ENCODE results near the gene NHS.

Gene NHS

DNA sequence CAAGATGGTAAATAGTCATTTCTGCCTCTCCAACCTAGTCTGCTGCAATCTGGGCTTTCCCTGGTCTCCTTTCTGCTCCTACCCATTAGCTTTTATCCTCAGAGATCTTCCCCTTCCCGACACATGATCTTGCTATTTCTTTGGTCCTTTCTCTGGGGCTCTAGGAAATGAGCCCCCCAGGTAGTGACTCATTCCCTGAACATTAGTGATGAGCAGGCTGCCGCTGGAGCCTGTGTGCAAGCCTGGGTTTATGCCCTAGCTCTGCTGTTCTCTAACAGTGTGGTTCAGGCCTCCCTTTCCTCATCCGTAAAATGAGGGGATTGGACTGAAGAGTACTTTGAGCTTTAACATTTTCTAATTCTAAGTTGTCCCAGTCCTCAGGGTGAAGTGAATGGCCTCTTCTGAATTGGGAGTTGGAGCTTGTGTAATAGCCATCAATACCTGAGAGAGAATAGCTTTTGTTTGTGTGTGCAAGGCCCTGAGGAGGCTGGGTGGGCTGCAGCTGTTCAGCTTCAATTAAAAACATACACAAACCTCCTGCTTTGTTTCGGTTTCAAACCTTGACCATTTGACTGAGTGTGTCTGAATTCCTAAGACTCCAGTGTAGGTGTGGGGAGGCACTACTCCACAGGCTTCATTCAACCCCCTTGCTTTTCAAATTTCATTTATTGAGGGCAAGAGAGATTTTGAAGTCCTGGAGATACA lies 246.7 kb downstream of the NHS start:
- no peak for TF ChIP-seq POLR2A (IDR thresholded peaks at IDR 0.05; ENCODE audit: low read depth, low read length)
- DNase-seq (ENCODE audit: insufficient read length, low spot score): no peak
- no peak for FAIRE-seq

DNA sequence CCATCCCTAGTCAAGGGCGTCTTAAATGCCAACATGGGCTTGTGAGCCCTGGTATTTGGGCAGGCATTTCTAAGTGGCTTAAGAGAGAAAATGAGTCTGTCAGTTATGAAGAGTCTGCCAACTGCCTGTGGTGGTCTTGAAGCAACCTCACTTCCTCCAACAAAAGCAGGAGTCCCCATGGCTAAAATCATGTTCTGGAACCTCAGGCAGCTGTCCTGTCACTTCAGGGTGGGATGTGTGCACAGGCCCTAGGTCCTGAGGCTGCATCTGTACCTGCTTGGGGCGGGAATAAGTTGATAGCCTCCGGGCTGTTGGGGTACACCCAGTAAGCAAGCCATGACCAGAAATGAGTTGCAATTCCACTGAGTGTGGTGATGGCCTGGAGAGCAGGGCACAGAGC lies 247.3 kb downstream of the NHS start:
- no peak for TF ChIP-seq POLR2A (IDR thresholded peaks at IDR 0.05; ENCODE audit: low read depth, low read length)
- FAIRE-seq (no peak), DNase-seq (ENCODE audit: insufficient read length, low spot score) (no peak)

DNA sequence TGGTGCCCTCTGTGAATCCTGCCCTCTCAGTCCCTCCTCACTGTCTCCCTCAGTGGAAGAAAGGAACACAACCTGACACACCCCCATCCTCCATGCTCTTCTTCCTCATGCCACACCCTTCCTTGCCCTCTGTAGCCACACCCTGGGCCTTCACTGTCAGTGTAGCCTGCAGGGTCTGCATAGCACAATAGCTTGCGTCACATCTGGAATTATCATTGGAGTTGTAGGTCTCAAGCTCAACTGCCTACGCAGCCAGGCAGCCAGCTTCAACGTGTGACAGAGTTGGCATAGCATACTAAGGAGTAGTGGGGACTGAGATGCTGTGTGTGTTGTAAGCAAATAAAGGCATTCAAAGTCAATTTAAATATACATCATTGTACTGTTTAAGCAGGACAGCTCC lies 248.8 kb downstream of the NHS start:
- no peak for FAIRE-seq

DNA sequence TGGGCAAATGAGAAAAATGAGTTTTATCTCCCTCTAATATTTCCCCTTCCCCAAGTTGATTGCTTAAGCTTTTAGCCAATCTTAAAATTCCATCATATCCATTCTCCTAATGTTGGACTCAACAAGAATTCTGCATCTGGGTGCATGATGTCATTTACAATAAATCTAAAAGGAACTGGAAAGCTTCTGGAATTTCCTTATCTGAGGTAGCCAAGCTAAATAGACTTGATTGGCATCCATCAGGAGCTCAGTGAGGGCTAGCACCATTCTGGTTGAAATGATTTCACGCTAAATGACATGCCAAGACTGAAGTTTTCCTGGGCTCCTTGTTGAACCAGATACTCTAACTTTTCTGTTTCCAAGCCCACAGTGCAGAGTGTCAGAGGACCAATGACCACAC lies 252.0 kb downstream of the NHS start:
- DNase-seq (ENCODE audit: insufficient read length, low spot score) (no peak), FAIRE-seq (no peak)

More for the DNA sequence above, 248.8 kb downstream of the NHS start:
- DNase-seq (ENCODE audit: insufficient read length, low spot score): no peak
- TF ChIP-seq POLR2A (IDR thresholded peaks at IDR 0.05; ENCODE audit: low read depth, low read length): no peak

DNA sequence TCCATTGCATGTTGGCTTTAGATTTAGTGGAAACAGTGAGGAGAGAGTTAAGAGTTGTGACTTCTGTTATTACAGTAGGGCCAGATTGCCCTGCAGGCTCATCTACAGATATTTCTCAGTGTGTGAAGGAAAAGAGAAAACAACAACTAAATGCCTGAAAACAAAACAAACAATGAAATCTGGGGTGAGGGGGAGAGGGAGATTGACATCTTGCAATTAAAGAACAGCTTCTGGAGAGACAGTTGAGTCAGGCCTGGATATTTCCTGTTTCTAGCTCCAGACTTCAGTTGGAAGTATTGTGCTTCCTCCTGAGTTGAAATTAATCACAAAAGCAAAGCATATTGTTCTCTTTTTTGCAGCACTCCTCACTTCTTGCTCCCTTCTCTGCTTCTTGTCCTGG lies 254.0 kb downstream of the NHS start:
- no peak for FAIRE-seq
- DNase-seq (ENCODE audit: insufficient read length, low spot score): no peak
- TF ChIP-seq POLR2A (IDR thresholded peaks at IDR 0.05; ENCODE audit: low read depth, low read length): no peak

More for the DNA sequence above, 252.0 kb downstream of the NHS start:
- no peak for TF ChIP-seq POLR2A (IDR thresholded peaks at IDR 0.05; ENCODE audit: low read depth, low read length)

DNA sequence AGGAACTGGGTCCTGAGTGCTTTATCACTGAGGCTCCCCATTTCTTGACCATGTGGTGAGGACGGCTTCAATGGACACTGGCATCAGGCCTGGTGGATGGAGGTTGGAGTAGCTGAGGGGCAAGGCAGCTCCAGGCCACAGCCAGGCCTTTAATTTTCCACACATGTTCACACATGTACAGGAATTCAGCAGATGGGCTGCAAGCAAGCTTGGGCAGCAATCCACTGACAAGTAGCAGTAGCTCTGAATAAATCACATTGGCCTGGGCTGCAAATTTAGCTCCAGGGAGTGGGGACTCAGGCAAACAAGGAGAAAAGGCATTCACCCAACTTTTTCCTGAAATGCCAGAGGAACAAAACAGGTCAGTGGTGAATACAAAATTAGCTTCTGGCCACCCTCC lies 254.5 kb downstream of the NHS start:
- FAIRE-seq (no peak), DNase-seq (ENCODE audit: insufficient read length, low spot score) (no peak)
- TF ChIP-seq POLR2A (IDR thresholded peaks at IDR 0.05; ENCODE audit: low read depth, low read length): no peak

DNA sequence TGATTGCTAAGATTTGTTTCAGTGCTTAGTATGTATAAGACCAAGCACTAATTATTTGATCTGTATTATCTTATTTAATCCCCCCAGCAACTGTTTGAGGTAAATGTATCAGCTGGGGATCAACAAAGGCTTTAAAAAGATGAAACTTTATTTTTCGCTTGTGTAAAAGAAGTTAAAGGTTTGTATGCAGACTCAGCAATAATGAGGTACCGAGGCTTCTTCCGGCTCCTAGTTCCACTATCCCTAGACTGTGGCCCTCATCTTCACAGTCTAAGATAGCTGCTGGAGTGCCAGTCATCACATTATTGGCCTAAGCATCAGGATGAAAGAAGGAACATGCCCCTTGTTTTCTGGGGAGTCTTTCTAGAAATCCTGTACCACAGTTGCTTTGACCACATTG lies 256.6 kb downstream of the NHS start:
- DNase-seq (ENCODE audit: insufficient read length, low spot score) (no peak), FAIRE-seq (no peak)
- TF ChIP-seq POLR2A (IDR thresholded peaks at IDR 0.05; ENCODE audit: low read depth, low read length): no peak

DNA sequence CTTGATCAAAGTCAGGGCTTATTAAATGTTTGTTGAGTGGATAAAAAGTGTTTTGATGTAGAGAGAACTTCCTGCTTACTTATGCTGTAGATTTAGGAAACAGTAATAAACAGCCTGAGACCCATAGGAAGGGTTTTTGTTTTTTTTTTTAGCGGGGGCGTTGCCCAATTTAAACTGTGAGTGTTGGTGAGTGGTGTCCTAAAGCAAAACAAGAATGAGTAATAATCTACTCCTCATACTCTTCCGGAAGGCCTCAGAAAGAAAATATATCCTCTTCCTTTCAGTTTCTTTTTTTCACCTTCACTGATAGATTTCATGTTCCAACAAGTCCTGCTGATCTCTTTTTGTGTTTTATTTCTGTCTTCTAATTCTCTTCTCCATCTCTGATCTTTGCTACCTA lies 257.9 kb downstream of the NHS start:
- DNase-seq (ENCODE audit: insufficient read length, low spot score) (no peak), FAIRE-seq (no peak)
- TF ChIP-seq POLR2A (IDR thresholded peaks at IDR 0.05; ENCODE audit: low read depth, low read length): no peak

DNA sequence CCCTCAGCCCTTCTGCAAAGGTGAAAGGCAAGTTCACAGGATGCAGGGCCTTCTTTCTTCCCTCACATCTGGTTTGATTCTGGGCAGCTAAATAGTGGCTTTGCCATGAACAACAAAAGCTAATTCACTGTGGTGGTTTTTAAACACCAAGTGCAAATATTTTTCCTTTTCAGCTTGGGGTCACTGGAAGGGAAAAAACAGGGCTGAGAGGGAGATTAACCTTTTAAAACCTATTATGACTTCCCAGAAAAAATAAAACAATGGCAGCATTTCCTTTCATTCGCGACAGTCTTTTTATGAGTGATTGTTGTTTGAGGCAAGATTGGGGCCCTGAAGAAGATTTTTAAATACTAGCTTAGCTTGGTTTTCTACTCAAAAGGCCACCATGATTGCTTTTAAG lies 258.5 kb downstream of the NHS start:
- FAIRE-seq (no peak), DNase-seq (ENCODE audit: insufficient read length, low spot score) (no peak)
- TF ChIP-seq POLR2A (IDR thresholded peaks at IDR 0.05; ENCODE audit: low read depth, low read length): no peak

DNA sequence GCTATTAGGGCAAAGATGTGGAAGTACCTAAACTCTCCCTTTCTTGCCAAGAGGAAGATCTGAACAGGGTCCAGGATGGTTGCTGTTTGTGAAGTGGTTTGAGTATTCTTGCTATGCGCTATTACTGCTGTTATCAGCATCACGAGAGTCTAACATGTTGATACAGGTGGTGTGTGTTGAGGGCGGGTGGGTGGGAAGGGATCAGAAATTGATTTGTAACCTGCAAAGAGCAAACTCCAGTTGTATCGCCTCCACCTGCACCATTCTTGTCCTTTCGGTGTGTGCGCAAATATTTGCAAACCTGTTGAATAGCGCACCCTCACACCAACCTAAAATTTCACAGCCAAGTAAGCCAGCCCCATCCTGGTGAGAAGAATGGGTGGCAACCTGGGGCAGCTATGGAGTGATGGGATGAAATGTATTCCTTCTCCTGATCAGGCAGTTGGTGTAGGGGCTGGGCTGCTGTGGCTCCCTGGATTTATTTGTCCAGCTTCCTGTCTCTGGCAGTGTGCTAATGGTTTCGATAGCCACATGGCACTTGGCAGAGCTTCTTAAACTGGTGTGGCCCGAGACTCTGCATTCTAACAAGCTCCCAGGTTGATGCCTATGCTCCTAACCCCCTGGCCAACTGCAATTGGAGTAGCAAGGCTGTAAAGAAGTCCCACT lies 259.7 kb downstream of the NHS start:
- no peak for DNase-seq (ENCODE audit: insufficient read length, low spot score)
- no peak for FAIRE-seq
- TF ChIP-seq POLR2A (IDR thresholded peaks at IDR 0.05; ENCODE audit: low read depth, low read length): no peak

DNA sequence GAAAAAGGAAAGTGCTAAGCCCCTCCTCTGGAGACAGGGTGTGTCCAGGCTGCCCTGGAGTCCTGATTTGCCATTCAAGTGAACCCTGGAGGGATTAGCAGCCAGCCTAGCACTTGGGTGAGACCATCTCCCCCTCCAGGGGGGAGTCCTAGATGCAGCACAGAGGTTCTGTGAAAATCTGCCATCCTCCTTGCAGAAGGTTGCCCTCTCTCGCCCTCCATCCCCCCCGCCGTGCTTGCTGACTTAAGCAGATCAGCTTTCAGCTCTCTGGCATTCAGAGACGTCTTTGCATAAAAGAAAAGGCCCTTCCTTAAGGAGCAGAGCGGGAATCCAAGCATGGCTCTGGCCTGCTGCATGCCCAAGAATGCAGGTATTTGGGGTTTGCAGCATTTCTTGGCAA lies 260.2 kb downstream of the NHS start:
- TF ChIP-seq POLR2A (IDR thresholded peaks at IDR 0.05; ENCODE audit: low read depth, low read length): no peak
- DNase-seq (ENCODE audit: insufficient read length, low spot score) (no peak), FAIRE-seq (no peak)

DNA sequence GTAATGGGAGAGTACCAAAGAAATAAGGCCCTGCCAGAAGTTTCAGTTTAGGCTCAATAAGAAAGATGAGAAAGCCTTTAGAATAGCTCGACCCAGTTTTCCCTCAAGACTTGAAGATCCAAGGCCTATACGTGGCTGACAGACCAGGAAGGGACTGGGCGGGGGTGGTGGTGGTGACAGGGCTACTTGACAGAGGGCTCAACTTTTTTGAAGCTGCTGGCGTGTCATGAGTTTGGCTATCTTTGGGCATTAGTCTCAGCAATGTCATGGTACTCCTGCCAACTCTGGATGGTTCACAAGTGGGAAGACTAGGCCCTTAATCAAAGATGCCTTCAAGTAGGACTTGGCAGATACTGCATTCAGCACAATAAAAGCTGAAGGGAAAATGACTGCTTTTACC lies 262.2 kb downstream of the NHS start:
- DNase-seq (ENCODE audit: insufficient read length, low spot score) (no peak), FAIRE-seq (no peak)
- TF ChIP-seq POLR2A (IDR thresholded peaks at IDR 0.05; ENCODE audit: low read depth, low read length): no peak

DNA sequence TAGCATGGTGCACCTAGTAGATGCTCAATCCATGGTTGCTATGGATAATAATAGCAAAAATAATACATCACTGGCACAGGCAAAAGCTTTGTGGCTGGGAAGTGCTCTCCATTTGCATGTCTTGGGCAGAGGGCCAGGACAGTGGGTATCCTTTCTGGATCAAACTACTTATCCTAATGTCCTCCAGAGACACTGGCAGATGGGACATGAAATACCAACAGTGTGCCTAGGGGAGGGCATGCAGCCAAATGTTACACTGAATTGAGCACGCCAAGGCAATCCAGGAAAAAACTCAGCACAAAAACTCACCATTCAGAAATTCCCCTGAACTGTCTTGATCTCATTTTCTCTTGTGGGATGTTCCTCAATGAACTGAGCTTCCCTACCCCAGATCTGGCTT lies 263.7 kb downstream of the NHS start:
- no peak for TF ChIP-seq POLR2A (IDR thresholded peaks at IDR 0.05; ENCODE audit: low read depth, low read length)
- FAIRE-seq (no peak), DNase-seq (ENCODE audit: insufficient read length, low spot score) (no peak)

DNA sequence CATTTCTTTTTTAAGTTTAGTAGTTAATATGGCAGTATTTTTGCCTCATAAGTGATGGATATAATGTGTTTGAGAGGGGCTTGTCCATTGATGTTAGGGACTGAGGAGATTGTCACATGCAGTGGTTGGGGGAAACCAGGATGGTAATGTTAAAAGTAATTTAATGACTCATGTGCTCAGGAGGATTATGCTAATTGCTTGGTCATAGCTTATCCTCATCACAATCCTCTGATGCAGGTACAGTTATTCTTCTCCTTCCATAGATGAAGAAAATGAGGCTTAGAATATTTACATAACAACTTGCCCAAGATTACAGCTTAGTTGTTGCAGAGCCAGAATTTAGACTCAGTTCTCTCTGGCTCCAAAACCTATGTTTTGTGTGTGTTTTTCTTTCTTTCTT lies 267.9 kb downstream of the NHS start:
- no peak for FAIRE-seq
- DNase-seq (ENCODE audit: insufficient read length, low spot score): no peak
- TF ChIP-seq POLR2A (IDR thresholded peaks at IDR 0.05; ENCODE audit: low read depth, low read length): no peak

DNA sequence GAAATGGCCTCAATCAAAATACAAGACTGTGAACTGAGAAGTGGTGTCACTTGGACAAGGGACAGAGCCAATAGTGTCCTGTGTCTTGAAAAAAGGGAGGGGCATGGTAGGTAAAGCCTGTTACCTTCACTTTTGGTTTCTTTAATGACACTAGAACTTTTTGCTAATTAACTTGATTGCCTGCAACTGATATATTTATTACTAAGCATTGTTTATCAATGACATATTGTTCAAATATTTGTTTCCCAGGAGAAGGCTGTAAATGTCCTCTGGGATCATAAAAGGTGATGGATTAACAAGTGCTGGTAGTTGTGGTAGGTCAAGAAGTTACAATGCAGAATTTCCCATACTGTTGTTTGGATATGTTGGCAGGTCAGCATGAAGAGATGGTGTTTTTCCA lies 268.5 kb downstream of the NHS start:
- TF ChIP-seq POLR2A (IDR thresholded peaks at IDR 0.05; ENCODE audit: low read depth, low read length): no peak
- DNase-seq (ENCODE audit: insufficient read length, low spot score): no peak
- FAIRE-seq: no peak

Measured in H54 (cell line).